ENCODE measurements around the gene CAMTA1.

CAMTA1 gene

DNA sequence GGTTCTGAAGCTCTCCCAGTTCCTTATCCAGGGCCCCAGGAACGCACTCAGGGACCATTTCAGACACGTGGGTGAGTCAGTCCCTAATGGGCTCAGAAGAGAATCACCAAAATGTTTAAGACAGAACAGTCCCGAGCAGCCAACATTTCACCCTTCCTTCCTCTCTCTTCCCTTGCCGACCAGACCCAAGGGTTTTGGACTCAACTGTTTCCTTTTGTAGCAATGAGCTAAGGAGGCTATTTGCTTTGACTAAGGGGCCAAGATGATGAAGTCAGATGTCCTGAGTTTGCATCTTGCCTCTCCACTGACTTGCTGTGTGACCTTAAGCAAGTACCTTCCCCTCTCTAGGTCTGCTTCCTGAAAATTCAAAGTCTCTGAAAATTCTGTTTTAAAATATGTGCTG is 513.5 kb downstream of the CAMTA1 start:
- intact Hi-C loops (cut with micrococcal nuclease), result no loop called here
- Mint-ChIP-seq H3K4me1 (ENCODE audit: low read depth) (no peaks in the 10 kb centered on the region), H3K27me3 (peaks cover 6% of the 10 kb centered on the region), H3K36me3 (ENCODE audit: low read depth) (no peaks in the 10 kb centered on the region), H3K9me3 (no peaks in the 10 kb centered on the region), H3K4me3 (no peak overlapping the region), H3K27ac (no peak overlapping the region)

DNA sequence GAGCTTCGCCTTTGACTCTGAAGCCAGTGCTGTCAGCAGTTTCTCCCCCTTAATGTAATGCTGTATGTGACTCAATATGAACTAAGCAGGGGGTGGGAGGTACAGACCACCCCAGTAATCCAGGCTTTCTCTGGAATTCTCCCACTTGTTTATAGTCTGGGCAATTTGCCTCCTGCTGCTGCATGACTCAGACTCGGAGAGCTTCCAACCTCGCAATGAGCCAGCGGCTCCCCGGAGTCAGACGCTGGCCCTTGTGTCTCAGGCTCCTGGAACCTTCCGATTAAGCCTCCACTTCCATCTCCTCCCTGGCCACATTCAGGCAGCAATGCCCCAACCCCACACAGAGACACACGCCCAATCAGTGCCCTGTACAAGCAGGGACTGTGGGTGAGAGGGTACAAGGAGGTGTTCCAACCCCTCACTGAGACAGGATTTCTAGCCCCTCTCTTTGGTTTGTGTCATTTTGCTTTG is 514.1 kb downstream of the CAMTA1 start:
- intact Hi-C loops (cut with micrococcal nuclease), result no loop called here
- H3K36me3 Mint-ChIP-seq (ENCODE audit: low read depth), result no peaks in the 10 kb centered on the region
- no peak overlapping the region for H3K27ac Mint-ChIP-seq
- H3K4me1 Mint-ChIP-seq (ENCODE audit: low read depth), result no peaks in the 10 kb centered on the region
- no peak overlapping the region for H3K4me3 Mint-ChIP-seq
- no peaks in the 10 kb centered on the region for H3K9me3 Mint-ChIP-seq
- H3K27me3 Mint-ChIP-seq, result peaks cover 6% of the 10 kb centered on the region

DNA sequence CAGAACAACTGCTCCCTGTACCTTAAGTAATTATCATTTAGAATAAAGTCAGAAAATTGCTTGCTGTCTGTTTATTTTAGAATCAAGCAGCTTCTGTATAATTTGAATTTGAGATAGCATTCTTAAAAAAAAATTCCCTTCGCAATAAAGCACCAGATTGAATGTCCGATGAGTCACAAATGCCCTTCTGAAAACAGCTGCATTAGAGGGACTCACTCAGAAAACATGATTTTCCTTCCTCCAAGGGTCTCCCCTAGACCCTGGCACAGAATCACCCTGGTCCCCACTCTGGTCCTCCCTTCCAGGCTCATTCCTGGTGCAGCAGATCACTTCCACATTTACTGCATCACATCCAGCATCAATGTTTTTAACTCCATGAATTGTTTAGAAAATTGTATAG is 514.7 kb downstream of the CAMTA1 start:
- Mint-ChIP-seq H3K4me3 (no peak overlapping the region), H3K9me3 (no peaks in the 10 kb centered on the region), H3K27ac (no peak overlapping the region), H3K27me3 (peaks cover 6% of the 10 kb centered on the region), H3K36me3 (ENCODE audit: low read depth) (no peaks in the 10 kb centered on the region), H3K4me1 (ENCODE audit: low read depth) (no peaks in the 10 kb centered on the region)
- intact Hi-C loops (cut with micrococcal nuclease), result no loop called here

DNA sequence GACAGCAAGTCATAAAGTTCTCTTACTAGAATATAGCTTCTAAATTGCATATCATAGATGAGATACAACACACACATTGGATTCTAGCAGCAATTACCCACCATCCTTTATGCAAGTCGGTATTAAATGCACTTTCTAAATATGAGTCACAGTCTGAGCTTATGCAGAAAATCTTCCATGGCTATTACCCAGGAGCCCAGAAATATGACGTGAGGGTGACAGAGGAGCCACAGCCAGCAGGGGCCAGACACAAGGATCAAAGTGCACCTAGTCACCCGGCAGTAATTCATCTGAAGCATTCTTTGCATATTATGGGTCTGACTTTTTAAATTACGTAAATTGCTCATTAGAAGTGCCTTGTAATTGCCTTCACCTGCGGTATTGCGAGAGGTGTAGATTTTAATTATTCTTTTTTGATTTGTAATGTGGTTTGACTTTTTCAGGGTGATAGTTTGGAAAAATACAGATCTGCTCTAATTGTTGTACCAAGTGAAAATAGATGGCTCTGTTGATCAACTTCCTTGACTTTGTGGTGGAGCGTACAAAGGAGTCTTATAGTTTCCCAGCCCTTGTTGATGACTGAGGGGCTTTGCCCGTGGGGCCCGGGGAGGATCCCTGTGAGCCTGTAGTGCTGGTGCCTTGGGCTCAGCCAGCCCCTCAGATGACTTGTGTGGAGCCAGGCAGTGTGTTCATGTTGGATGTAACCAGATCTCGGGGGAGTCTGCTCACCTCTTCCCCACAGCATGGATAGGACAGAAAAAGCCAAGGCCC is 515.8 kb downstream of the CAMTA1 start:
- H3K9me3 Mint-ChIP-seq, result no peaks in the 10 kb centered on the region
- no peaks in the 10 kb centered on the region for H3K36me3 Mint-ChIP-seq (ENCODE audit: low read depth)
- no peaks in the 10 kb centered on the region for H3K4me1 Mint-ChIP-seq (ENCODE audit: low read depth)
- intact Hi-C loops (cut with micrococcal nuclease), result no loop called here
- peaks cover 6% of the 10 kb centered on the region for H3K27me3 Mint-ChIP-seq
- no peak overlapping the region for H3K4me3 Mint-ChIP-seq
- no peak overlapping the region for H3K27ac Mint-ChIP-seq

DNA sequence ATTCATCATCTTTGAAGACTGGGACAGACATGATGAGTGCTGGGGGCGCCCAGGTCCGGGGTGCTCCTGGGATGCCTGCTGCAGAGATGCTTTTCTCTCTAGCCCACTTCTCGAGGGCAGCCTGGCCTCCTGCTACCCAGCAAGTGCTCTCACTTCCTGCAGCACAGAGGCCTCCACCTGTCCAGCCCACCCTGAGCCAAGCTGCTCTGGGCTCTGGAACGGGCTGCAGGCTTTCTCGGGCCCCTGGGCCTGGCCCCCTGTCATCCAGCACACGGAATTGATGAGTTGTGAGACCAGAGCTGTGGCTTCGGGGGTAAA is 516.4 kb downstream of the CAMTA1 start:
- H3K36me3 Mint-ChIP-seq (ENCODE audit: low read depth), result no peaks in the 10 kb centered on the region
- no peak overlapping the region for H3K4me3 Mint-ChIP-seq
- no peaks in the 10 kb centered on the region for H3K4me1 Mint-ChIP-seq (ENCODE audit: low read depth)
- no peaks in the 10 kb centered on the region for H3K9me3 Mint-ChIP-seq
- H3K27me3 Mint-ChIP-seq, result peaks cover 6% of the 10 kb centered on the region
- intact Hi-C loops (cut with micrococcal nuclease), result no loop called here
- no peak overlapping the region for H3K27ac Mint-ChIP-seq

DNA sequence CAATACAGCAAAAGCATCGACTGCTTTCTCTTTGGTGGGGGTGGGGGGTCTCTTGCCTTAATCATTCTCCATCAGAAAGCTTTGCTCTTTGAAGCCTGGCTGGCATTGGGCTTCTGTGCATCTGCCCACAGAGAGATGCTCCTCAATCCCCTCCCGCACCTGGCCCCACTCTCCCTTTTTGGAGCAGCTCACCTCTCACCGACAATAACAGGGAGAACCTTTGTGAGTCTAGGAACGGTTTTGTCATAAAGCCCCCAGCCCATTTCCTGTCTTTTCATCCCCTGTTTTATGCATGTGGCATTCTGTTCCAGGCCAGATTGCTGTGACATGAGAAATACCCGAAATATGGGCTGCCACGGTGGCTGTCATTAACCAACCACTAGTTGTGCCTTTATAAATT is 516.9 kb downstream of the CAMTA1 start:
- no peak overlapping the region for H3K4me3 Mint-ChIP-seq
- H3K36me3 Mint-ChIP-seq (ENCODE audit: low read depth), result no peaks in the 10 kb centered on the region
- no peaks in the 10 kb centered on the region for H3K4me1 Mint-ChIP-seq (ENCODE audit: low read depth)
- no peaks in the 10 kb centered on the region for H3K9me3 Mint-ChIP-seq
- peaks cover 6% of the 10 kb centered on the region for H3K27me3 Mint-ChIP-seq
- no peak overlapping the region for H3K27ac Mint-ChIP-seq
- intact Hi-C loops (cut with micrococcal nuclease), result no loop called here

DNA sequence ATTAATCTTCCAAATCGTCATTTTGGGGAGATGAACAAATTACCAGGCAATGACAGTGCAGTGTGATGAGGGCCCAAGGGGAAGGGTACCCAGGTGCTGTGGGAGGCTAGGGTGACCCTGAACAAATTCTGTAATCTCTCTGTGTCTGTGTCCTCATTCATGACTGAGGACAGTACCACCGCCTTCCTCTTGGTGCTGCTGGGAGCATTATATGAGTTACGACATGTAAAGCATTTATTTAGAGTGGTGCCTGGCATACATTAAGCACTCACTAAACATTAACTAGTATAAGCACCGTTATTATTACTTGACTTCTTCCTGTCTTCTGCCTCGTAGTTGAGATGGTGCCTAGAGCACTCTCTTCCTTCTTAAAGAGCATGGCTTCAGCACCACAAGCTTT is 517.6 kb downstream of the CAMTA1 start:
- Mint-ChIP-seq H3K27me3 (peaks cover 6% of the 10 kb centered on the region), H3K4me3 (no peak overlapping the region), H3K36me3 (ENCODE audit: low read depth) (no peaks in the 10 kb centered on the region), H3K9me3 (peaks cover 3% of the 10 kb centered on the region), H3K4me1 (ENCODE audit: low read depth) (no peaks in the 10 kb centered on the region), H3K27ac (no peak overlapping the region)
- intact Hi-C loops (cut with micrococcal nuclease), result no loop called here

DNA sequence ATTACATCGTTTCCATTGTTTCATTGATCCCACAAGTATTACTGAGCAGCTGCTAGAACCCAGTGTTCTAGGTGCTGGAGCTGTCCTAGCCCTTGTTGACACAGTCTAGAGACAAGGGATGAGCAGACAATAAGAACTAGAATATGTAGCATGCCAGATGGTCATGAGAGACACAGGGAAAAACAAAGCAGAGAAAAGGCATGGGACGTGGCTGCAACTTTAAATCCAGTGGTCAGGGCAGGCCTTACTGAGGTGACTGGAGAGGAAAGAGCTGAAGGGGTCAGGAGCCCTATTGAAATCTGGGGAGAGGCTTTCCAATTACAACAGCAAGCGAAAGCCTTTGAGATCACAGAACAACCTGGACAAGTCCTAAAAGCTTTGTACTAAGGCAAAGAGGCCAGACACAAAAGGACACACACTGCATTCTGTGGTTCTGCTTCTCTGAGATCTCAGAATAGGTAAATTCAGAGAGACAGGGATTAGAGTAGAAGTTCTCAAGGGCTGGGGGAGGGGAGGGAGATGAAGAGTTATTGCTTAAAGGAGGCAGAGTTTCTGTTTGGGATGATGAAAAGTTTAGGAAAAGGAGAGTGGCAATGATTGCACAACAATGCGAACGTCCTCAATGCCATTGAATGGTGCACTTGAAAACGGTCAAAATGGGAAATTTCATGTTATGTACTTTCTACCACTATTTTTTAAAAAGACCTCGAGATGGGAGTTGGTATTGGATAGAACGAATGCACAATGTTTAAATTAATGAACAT is 518.5 kb downstream of the CAMTA1 start:
- Mint-ChIP-seq H3K4me3 (no peak overlapping the region), H3K36me3 (ENCODE audit: low read depth) (no peaks in the 10 kb centered on the region), H3K4me1 (ENCODE audit: low read depth) (no peaks in the 10 kb centered on the region), H3K9me3 (peaks cover 8% of the 10 kb centered on the region), H3K27me3 (peaks cover 6% of the 10 kb centered on the region), H3K27ac (no peak overlapping the region)
- intact Hi-C loops (cut with micrococcal nuclease), result no loop called here

DNA sequence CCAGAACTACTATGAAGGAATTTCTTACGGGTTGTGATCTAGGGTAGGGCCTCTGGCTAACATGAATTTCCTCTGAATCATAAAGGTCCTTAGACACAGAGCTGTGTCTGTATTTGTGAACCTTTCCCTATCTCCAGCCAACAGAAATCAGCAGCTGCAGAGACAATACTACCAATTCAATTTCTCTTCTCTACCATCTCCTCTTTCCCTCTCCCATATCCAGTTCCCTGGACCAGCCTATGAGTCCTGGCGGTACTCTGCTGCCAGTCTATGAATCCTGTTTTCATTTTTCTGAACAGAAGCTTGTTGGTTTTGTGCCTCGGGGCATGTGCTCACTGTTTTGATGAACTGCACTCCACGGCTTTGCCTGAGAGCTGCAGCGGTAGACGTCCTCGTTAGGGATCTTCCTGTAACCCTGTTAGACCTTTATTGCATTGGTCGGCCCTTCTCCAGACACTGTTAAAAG is 527.9 kb downstream of the CAMTA1 start:
- Mint-ChIP-seq H3K27me3 (no peaks in the 10 kb centered on the region), H3K36me3 (ENCODE audit: low read depth) (no peaks in the 10 kb centered on the region), H3K4me1 (ENCODE audit: low read depth) (no peaks in the 10 kb centered on the region), H3K9me3 (peaks cover 2% of the 10 kb centered on the region), H3K27ac (no peak overlapping the region), H3K4me3 (no peak overlapping the region)
- intact Hi-C loops (cut with micrococcal nuclease), result no loop called here

DNA sequence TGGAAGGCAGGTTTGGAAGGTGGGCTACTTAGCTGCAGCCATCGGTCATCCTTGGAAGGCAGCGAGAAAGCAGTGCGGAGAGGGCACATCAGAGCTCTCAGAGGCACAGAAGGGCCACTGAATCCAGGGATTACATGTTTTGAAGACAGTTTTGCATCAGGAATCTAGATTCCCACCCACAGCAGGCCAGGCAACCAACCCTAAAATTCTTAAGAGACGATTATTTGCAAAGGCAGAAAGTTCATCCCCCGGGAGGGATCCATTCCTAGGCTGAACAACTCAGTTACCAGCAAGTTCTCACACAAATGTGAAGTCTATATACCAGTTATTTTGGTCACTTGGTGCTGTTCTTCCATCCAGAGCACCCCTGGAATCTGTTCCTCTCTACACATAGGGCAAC is 528.6 kb downstream of the CAMTA1 start:
- intact Hi-C loops (cut with micrococcal nuclease), result no loop called here
- Mint-ChIP-seq H3K9me3 (no peaks in the 10 kb centered on the region), H3K4me3 (no peak overlapping the region), H3K27me3 (no peaks in the 10 kb centered on the region), H3K27ac (no peak overlapping the region), H3K36me3 (ENCODE audit: low read depth) (no peaks in the 10 kb centered on the region), H3K4me1 (ENCODE audit: low read depth) (no peaks in the 10 kb centered on the region)

DNA sequence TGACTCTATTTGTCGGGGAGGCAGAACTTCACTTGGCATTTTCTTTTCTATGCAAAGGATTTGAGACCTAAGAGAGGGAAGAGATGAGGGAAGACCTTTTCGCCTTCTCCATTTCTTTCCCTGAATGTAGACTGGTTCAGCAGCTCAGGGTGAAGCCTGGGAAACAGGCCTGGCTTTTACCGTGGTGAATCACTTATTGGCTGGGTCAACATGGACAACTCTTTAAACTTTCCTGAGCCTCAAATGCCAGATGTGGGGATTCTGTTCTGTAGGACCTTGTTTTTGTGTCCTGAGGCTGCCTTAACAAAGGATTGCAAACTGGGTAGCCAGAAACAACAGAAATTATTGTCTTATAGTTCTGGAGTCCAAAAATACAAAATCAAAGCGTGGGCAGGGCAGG is 530.1 kb downstream of the CAMTA1 start:
- intact Hi-C loops (cut with micrococcal nuclease), result no loop called here
- Mint-ChIP-seq H3K27me3 (no peaks in the 10 kb centered on the region), H3K9me3 (no peaks in the 10 kb centered on the region), H3K4me1 (ENCODE audit: low read depth) (no peaks in the 10 kb centered on the region), H3K36me3 (ENCODE audit: low read depth) (no peaks in the 10 kb centered on the region), H3K4me3 (no peak overlapping the region), H3K27ac (no peak overlapping the region)

DNA sequence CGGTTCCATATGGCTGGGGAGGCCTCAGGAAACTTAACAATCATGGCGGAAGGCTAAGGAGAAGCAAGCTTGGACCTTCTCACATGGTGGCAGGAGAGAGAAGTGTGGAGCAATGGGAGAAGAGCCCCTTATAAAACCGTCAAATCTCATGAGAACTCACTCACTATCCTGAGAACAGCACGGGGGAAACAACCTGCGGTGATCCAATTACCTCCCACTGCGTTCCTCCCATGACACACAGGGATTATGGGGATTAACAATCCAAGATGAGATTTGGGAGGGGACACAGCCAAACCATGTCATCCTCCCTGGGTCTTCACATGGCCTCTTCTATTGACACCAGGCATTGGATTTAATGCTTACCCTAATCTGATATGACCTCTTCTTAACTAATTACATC is 530.7 kb downstream of the CAMTA1 start:
- no peak overlapping the region for H3K4me3 Mint-ChIP-seq
- no peaks in the 10 kb centered on the region for H3K4me1 Mint-ChIP-seq (ENCODE audit: low read depth)
- no peaks in the 10 kb centered on the region for H3K9me3 Mint-ChIP-seq
- no peak overlapping the region for H3K27ac Mint-ChIP-seq
- no peaks in the 10 kb centered on the region for H3K27me3 Mint-ChIP-seq
- no peaks in the 10 kb centered on the region for H3K36me3 Mint-ChIP-seq (ENCODE audit: low read depth)
- intact Hi-C loops (cut with micrococcal nuclease), result no loop called here

DNA sequence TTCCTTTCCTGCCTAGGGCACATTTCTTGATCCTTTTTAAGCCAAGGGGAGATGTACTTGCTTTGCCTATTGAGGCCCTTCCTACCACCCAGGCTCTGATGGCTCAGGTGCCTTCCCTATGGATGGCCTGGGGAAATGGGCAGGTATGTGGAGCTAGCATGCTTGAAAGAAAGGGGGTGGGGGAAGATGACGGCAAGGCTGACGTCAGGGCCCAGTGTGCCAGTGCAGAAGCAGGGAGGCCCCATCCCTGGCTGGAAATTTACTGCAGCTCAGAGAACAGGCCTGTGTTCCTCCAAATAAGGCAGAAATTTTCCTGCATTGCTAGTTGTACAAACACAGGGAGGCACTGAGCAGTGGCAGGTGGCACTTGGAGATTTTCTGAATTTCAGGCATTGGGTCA is 532.6 kb downstream of the CAMTA1 start:
- Mint-ChIP-seq H3K9me3 (no peaks in the 10 kb centered on the region), H3K4me3 (no peak overlapping the region), H3K27ac (no peak overlapping the region), H3K27me3 (no peaks in the 10 kb centered on the region), H3K36me3 (ENCODE audit: low read depth) (no peaks in the 10 kb centered on the region), H3K4me1 (ENCODE audit: low read depth) (no peaks in the 10 kb centered on the region)
- intact Hi-C loops (cut with micrococcal nuclease), result no loop called here

DNA sequence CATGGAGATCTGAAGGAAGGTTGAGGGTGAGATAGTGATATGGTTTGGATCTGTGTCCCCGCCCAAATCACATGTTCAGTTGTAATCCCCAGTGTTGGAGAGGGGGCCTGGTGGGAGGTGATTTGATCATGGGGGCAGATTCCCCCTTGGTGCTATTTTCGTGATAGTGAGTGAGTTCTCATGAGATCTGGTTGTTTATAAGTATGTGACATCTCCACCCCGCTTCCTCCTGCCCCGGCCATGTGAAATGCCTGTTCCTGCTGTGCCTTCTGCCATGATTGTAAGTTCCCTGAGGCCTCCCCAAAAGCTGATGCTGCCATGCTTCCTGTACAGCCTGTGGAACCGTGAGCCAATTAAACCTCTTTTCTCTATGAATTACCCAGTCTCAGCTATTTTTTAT is 533.9 kb downstream of the CAMTA1 start:
- Mint-ChIP-seq H3K4me1 (ENCODE audit: low read depth) (no peaks in the 10 kb centered on the region), H3K4me3 (no peak overlapping the region), H3K27me3 (no peaks in the 10 kb centered on the region), H3K27ac (no peak overlapping the region), H3K9me3 (no peaks in the 10 kb centered on the region), H3K36me3 (ENCODE audit: low read depth) (no peaks in the 10 kb centered on the region)
- intact Hi-C loops (cut with micrococcal nuclease), result no loop called here

DNA sequence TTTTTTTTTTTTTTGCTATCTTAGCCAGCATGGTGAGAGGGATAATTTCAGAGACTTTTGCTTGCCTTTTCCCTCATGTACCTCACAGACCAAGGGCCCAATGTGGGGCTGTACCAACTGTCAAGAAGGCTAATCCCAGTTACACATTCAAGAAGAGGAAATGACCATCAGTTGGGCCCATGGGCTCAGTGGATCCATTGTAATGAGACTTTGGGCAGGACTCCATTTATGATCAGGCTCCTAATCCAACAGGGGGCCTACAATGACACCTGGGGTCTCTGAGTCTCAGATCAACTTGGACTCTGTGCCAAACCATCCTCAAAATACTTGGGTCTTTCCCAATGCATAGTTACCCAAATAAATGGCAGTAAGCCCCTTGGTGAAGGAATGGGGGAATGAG is 535.4 kb downstream of the CAMTA1 start:
- Mint-ChIP-seq H3K36me3 (ENCODE audit: low read depth) (no peaks in the 10 kb centered on the region), H3K4me3 (no peak overlapping the region), H3K27ac (no peak overlapping the region), H3K27me3 (peaks cover 3% of the 10 kb centered on the region), H3K4me1 (ENCODE audit: low read depth) (no peaks in the 10 kb centered on the region), H3K9me3 (no peaks in the 10 kb centered on the region)
- intact Hi-C loops (cut with micrococcal nuclease), result no loop called here

Data from dendritic cell treated with granulocyte-macrophage colony-stimulating factor and Interleukin-4, amounts not matched to agents 40 ng/mL and 50 ng/mL, for 4 days (primary cell).